ENCODE measurements around the gene RAB13. TPM values are rescaled to one million over a fixed set of nuclear protein-coding genes. Genes with fewer than 3 reads are reported as not detected.

The RAB13 gene
- total and polyA plus RNA-seq, 2 of the 13 experiments (the other 11 are each of a cell fraction or from before 2014, with no cell fraction given) = 15.9 to 24.7 TPM

- TF ChIP-seq ZNF709 (CRISPR knock-in tag; IDR thresholded peaks at IDR 0.05) (no peak), RORA (CRISPR knock-in tag; IDR thresholded peaks at IDR 0.05) (no peak), POLR2AphosphoS2 (IDR thresholded peaks at IDR 0.05; ENCODE audit: low read depth, low read length) (no peak), SAP130 (CRISPR knock-in tag; IDR thresholded peaks at IDR 0.05; ENCODE audit: low read depth) (no peak; the same call in 1 of the 2 replicates), ZSCAN21 (CRISPR knock-in tag; IDR thresholded peaks at IDR 0.05; ENCODE audit: borderline replicate concordance) (no peak), CHCHD3 (CRISPR knock-in tag; IDR thresholded peaks at IDR 0.05) (no peak), ZNF180 (CRISPR knock-in tag; IDR thresholded peaks at IDR 0.05; ENCODE audit: borderline replicate concordance, low read depth) (no peak), ZNF367 (CRISPR knock-in tag; IDR thresholded peaks at IDR 0.05; ENCODE audit: borderline replicate concordance) (no peak), DBP (CRISPR knock-in tag; IDR thresholded peaks at IDR 0.05; ENCODE audit: not compliant biosample characterization) (peak; percentile 1), ZNF558 (CRISPR knock-in tag; IDR thresholded peaks at IDR 0.05; ENCODE audit: borderline replicate concordance) (no peak), PAWR (CRISPR knock-in tag; IDR thresholded peaks at IDR 0.05; ENCODE audit: borderline replicate concordance) (no peak), ZBTB49 (CRISPR knock-in tag; IDR thresholded peaks at IDR 0.05; ENCODE audit: borderline replicate concordance) (no peak), TARDBP (CRISPR knock-in tag; IDR thresholded peaks at IDR 0.05) (0 out of 2 replicates have a peak, but pooled peaks have one; percentile 7), ZFX (CRISPR knock-in tag; IDR thresholded peaks at IDR 0.05; ENCODE audit: low read depth) (no peak), ZNF232 (CRISPR knock-in tag; IDR thresholded peaks at IDR 0.05; ENCODE audit: borderline replicate concordance) (no peak)
- TF ChIP-seq, protein P1, sequence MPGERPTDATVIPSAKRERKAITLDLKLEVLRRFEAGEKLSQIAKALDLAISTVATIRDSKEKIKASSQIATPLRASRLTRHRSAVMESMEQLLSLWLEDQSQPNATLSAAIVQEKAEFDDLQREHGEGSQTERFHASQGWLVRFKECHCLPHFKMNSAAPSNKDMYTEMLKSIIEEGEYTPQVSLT (CRISPR knock-in tag; IDR thresholded peaks at IDR 0.05; ENCODE audit: borderline replicate concordance, low read depth) = no peak
- TF ChIP-seq, protein P2, sequence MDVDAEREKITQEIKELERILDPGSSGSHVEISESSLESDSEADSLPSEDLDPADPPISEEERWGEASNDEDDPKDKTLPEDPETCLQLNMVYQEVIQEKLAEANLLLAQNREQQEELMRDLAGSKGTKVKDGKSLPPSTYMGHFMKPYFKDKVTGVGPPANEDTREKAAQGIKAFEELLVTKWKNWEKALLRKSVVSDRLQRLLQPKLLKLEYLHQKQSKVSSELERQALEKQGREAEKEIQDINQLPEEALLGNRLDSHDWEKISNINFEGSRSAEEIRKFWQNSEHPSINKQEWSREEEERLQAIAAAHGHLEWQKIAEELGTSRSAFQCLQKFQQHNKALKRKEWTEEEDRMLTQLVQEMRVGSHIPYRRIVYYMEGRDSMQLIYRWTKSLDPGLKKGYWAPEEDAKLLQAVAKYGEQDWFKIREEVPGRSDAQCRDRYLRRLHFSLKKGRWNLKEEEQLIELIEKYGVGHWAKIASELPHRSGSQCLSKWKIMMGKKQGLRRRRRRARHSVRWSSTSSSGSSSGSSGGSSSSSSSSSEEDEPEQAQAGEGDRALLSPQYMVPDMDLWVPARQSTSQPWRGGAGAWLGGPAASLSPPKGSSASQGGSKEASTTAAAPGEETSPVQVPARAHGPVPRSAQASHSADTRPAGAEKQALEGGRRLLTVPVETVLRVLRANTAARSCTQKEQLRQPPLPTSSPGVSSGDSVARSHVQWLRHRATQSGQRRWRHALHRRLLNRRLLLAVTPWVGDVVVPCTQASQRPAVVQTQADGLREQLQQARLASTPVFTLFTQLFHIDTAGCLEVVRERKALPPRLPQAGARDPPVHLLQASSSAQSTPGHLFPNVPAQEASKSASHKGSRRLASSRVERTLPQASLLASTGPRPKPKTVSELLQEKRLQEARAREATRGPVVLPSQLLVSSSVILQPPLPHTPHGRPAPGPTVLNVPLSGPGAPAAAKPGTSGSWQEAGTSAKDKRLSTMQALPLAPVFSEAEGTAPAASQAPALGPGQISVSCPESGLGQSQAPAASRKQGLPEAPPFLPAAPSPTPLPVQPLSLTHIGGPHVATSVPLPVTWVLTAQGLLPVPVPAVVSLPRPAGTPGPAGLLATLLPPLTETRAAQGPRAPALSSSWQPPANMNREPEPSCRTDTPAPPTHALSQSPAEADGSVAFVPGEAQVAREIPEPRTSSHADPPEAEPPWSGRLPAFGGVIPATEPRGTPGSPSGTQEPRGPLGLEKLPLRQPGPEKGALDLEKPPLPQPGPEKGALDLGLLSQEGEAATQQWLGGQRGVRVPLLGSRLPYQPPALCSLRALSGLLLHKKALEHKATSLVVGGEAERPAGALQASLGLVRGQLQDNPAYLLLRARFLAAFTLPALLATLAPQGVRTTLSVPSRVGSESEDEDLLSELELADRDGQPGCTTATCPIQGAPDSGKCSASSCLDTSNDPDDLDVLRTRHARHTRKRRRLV (CRISPR knock-in tag; IDR thresholded peaks at IDR 0.05) = no peak
- TF ChIP-seq, protein P3, sequence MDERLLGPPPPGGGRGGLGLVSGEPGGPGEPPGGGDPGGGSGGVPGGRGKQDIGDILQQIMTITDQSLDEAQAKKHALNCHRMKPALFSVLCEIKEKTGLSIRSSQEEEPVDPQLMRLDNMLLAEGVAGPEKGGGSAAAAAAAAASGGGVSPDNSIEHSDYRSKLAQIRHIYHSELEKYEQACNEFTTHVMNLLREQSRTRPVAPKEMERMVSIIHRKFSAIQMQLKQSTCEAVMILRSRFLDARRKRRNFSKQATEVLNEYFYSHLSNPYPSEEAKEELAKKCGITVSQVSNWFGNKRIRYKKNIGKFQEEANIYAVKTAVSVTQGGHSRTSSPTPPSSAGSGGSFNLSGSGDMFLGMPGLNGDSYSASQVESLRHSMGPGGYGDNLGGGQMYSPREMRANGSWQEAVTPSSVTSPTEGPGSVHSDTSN (CRISPR knock-in tag; IDR thresholded peaks at IDR 0.05) = no peak
Observed at GRCh38 chr1:153962088-153963029, 23.8 kb downstream of the RAB13 start (continued).
